ENCODE measurements around the gene DLG2.
"Not testable (repeated sequence)": the region's sequence is repeated elsewhere in the genome, so short reads cannot be mapped to it uniquely, and the experiment has no call there.

DLG2 gene

GRCh38 chr11:85184721-85185120, 442.4 kb downstream of the DLG2 start:
- no peak for DNase-seq

- DNase-seq, result peak; percentile 63
Observed at GRCh38 chr11:85182441-85183387, 444.4 kb downstream of the DLG2 start.

GRCh38 chr11:85180528-85180927, 446.6 kb downstream of the DLG2 start:
- no peak for DNase-seq

GRCh38 chr11:85171648-85172257, 455.4 kb downstream of the DLG2 start:
- no peak for DNase-seq

GRCh38 chr11:85170184-85170583, 457.0 kb downstream of the DLG2 start:
- DNase-seq, result no peak

GRCh38 chr11:85167471-85167870, 459.7 kb downstream of the DLG2 start:
- DNase-seq, result peak; percentile 6

GRCh38 chr11:85167038-85167437, 460.1 kb downstream of the DLG2 start:
- no peak for DNase-seq

- DNase-seq, result no peak
Observed at GRCh38 chr11:85165819-85166218, 461.3 kb downstream of the DLG2 start.

- DNase-seq, result no peak
Observed at GRCh38 chr11:85164743-85165142, 462.4 kb downstream of the DLG2 start.

GRCh38 chr11:85154294-85154693, 472.9 kb downstream of the DLG2 start:
- DNase-seq, result no peak

GRCh38 chr11:85137597-85137996, 489.5 kb downstream of the DLG2 start:
- DNase-seq, result no peak

- DNase-seq, result peak; percentile 22
Observed at GRCh38 chr11:85133636-85134035, 493.5 kb downstream of the DLG2 start.

- peak; percentile 58 for DNase-seq
Observed at GRCh38 chr11:85132851-85133585, 494.1 kb downstream of the DLG2 start.

GRCh38 chr11:85127349-85127748, 499.8 kb downstream of the DLG2 start:
- no peak for DNase-seq

- DNase-seq, result no peak
Observed at GRCh38 chr11:85123752-85124231, 503.4 kb downstream of the DLG2 start.

GRCh38 chr11:85118151-85118550, 509.0 kb downstream of the DLG2 start:
- no peak for DNase-seq

- no peak for DNase-seq
Observed at GRCh38 chr11:85115798-85116197, 511.3 kb downstream of the DLG2 start.

GRCh38 chr11:85114786-85115185, 512.4 kb downstream of the DLG2 start:
- DNase-seq, result no peak

GRCh38 chr11:85110246-85110645, 516.9 kb downstream of the DLG2 start:
- DNase-seq, result not testable (repeated sequence)

- DNase-seq, result no peak
Observed at GRCh38 chr11:85109141-85109540, 518.0 kb downstream of the DLG2 start.

GRCh38 chr11:85105868-85106267, 521.3 kb downstream of the DLG2 start:
- no peak for DNase-seq

- DNase-seq, result no peak
Observed at GRCh38 chr11:85099522-85099921, 527.6 kb downstream of the DLG2 start.

GRCh38 chr11:85098996-85099395, 528.1 kb downstream of the DLG2 start:
- no peak for DNase-seq
